GM12878 (cell line): ENCODE results near the gene GALE. TPM values are rescaled to one million over a fixed set of nuclear protein-coding genes. Genes with fewer than 3 reads are reported as not detected.

Source experiments
- ATAC-seq: fragments of 200-7000 bp; cut with Tn5 transposase; 3 replicates; pipeline ENCODE4 v1.9.1; 2020; ENCODE audit warnings: mild to moderate bottlenecking, moderate library complexity
- BruUV-seq: library from RNA; stranded (reverse); fragments of 400-500 nt; replicated peaks from 2 replicates; lab custom pipeline; 2021; lab: Mats Ljungman, UMichigan
- CTCF ChIA-PET: fragments of 300-600 bp; sonication (Branson Sonifier 250); formaldehyde crosslinking; extraction: SDS; loops from one replicate; lab custom pipeline; 2021; ENCODE audit warnings: inconsistent platforms; lab: Yijun Ruan, JAX
- POLR2A ChIA-PET: fragments of 350-600 bp; formaldehyde crosslinking; extraction: SDS; loops from one replicate; lab custom pipeline; 2021; ENCODE audit warnings: inconsistent platforms; lab: Charles Lee
- RAD21 ChIA-PET: fragments of 300-600 bp; sonication (Branson Sonifier 250); formaldehyde crosslinking; loops from one replicate; lab custom pipeline; 2023; ENCODE audit warnings: antibody characterized with exemption; ENCODE audit not compliant: unreplicated experiment; lab: Charles Lee
- SMC1A ChIA-PET: fragments of 300-600 bp; sonication (Branson Sonifier 250); formaldehyde crosslinking; loops from one replicate; lab custom pipeline; 2023; ENCODE audit not compliant: unreplicated experiment, uncharacterized antibody; lab: Charles Lee
- DNase-seq: peaks from one replicate; pipeline ENCODE4 v3.0.0-alpha.2; 2011; ENCODE audit warnings: low read depth, low spot score
- FAIRE-seq: peaks from 3 replicates; lab custom pipeline; 2011; peaks lifted over from hg19 to GRCh38; lab: Jason Lieb, UNC
- H2AFZ ChIP-seq: 2 replicates; pipeline ENCODE4 v1.6.0; 2011; ENCODE audit warnings: low read depth, low read length, control low read depth; ENCODE audit not compliant: control insufficient read depth
- H3K27ac ChIP-seq: 2 replicates; pipeline ENCODE4 v1.5.1; 2011; ENCODE audit warnings: control low read depth; ENCODE audit not compliant: control insufficient read depth, insufficient read depth
- H3K27me3 ChIP-seq, 2 experiments: replicated peaks in 1 of 2; 2 replicates each; pipeline versions ENCODE4 v1.6.0 to v1.6.1; 2011; ENCODE audit warnings: low read length in 1 of 2; ENCODE audit not compliant: control insufficient read depth in 2 of 2, insufficient read depth in 2 of 2
- H3K36me3 ChIP-seq, 2 experiments: 2 replicates each; pipeline ENCODE4 v1.5.1; 2011; ENCODE audit warnings: low read length in 1 of 2; ENCODE audit not compliant: control insufficient read depth in 2 of 2, insufficient read depth in 2 of 2
- H3K4me1 ChIP-seq: 2 replicates; pipeline ENCODE4 v1.6.1; 2011; ENCODE audit warnings: mild to moderate bottlenecking, low read length, moderate library complexity, mixed read lengths; ENCODE audit not compliant: control insufficient read depth, insufficient read depth
- H3K4me2 ChIP-seq: 2 replicates; pipeline ENCODE4 v1.6.0; 2011; ENCODE audit warnings: control low read depth; ENCODE audit not compliant: control insufficient read depth, insufficient read depth
- H3K4me3 ChIP-seq: fragments of 200-600 bp; sonication (generic); 2 replicates; pipeline ENCODE4 v1.5.1; 2016
- H3K79me2 ChIP-seq: 2 replicates; pipeline ENCODE4 v1.6.0; 2011; ENCODE audit warnings: low read length; ENCODE audit not compliant: control insufficient read depth, insufficient read depth
- H3K9ac ChIP-seq: 2 replicates; pipeline ENCODE4 v1.8.0; 2011; ENCODE audit warnings: low read length, control low read depth, mixed read lengths; ENCODE audit not compliant: control insufficient read depth, insufficient read depth
- H3K9me3 ChIP-seq: replicated peaks from 3 replicates; pipeline ENCODE4 v1.5.1; 2011; ENCODE audit warnings: mild to moderate bottlenecking, low read length; ENCODE audit not compliant: control insufficient read depth, insufficient read depth
- H4K20me1 ChIP-seq: 2 replicates; pipeline ENCODE4 v1.6.0; 2011; ENCODE audit not compliant: control insufficient read depth, insufficient read depth
- BHLHE40 ChIP-seq, 2 experiments: fragments of 450-650 bp in 1 of 2; IDR thresholded peaks; 2 replicates each; pipeline ENCODE4 v1.6.1; 2011 to 2017; ENCODE audit warnings: low read depth in 2 of 2, borderline replicate concordance in 1 of 2, improper control_type of control experiment in 1 of 2, low read length in 1 of 2, mild to moderate bottlenecking in 1 of 2
- CREM ChIP-seq: IDR thresholded peaks from 2 replicates; pipeline ENCODE4 v1.6.1; 2014; ENCODE audit warnings: antibody characterized with exemption, low read depth
- FOXM1 ChIP-seq: IDR thresholded peaks from 2 replicates; pipeline ENCODE4 v1.6.1; 2012; ENCODE audit warnings: low read depth, mild to moderate bottlenecking, inconsistent platforms, low read length, moderate library complexity
- HSF1 ChIP-seq: fragments of 150-350 bp; IDR thresholded peaks from 2 replicates; pipeline ENCODE4 v1.6.1; 2014; ENCODE audit warnings: mild to moderate bottlenecking, low read depth, low read length
- IKZF1 ChIP-seq: fragments of 450-650 bp; conservative IDR thresholded peaks from 2 replicates; pipeline ENCODE4 v1.6.1; 2017; ENCODE audit warnings: antibody characterized with exemption, mild to moderate bottlenecking
- KDM1A ChIP-seq: fragments of 200-600 bp; sonication (generic); IDR thresholded peaks from 2 replicates; pipeline ENCODE4 v1.6.1; 2016; ENCODE audit warnings: borderline replicate concordance
- MTA2 ChIP-seq: fragments of 450-650 bp; IDR thresholded peaks from 2 replicates; pipeline ENCODE4 v1.6.1; 2016; ENCODE audit warnings: low read depth, mild to moderate bottlenecking, moderate library complexity
- MYB ChIP-seq: fragments of 150-350 bp; IDR thresholded peaks from 2 replicates; pipeline ENCODE4 v1.6.1; 2014; ENCODE audit warnings: mild to moderate bottlenecking, low read depth, low read length, borderline replicate concordance
- NFYB ChIP-seq: IDR thresholded peaks from 2 replicates; pipeline ENCODE4 v1.6.1; 2011; ENCODE audit warnings: low read depth, mild to moderate bottlenecking, low read length, improper control_type of control experiment, moderate library complexity; ENCODE audit not compliant: insufficient read depth
- SIN3A ChIP-seq: IDR thresholded peaks from 2 replicates; pipeline ENCODE4 v1.6.1; 2012; ENCODE audit warnings: low read depth, low read length, improper control_type of control experiment
- SMARCA5 ChIP-seq: fragments of 450-650 bp; IDR thresholded peaks from 2 replicates; pipeline ENCODE4 v1.6.1; 2017; ENCODE audit warnings: mild to moderate bottlenecking
- ZBTB40 ChIP-seq: fragments of 450-650 bp; IDR thresholded peaks from 2 replicates; pipeline ENCODE4 v1.6.1; 2016; ENCODE audit warnings: mild to moderate bottlenecking, moderate library complexity, borderline replicate concordance
- ZNF622 ChIP-seq: fragments of 450-650 bp; IDR thresholded peaks from 2 replicates; pipeline ENCODE4 v1.6.1; 2017; ENCODE audit warnings: mild to moderate bottlenecking, inconsistent platforms
- WGBS: methylation state at CpG from one replicate; pipeline ENCODE4 v1.1.6; 2016; ENCODE audit warnings: low lambda C conversion rate; ENCODE audit not compliant: insufficient replicate concordance, insufficient coverage; ENCODE audit errors: missing lambda C conversion rate; 5-methylcytosine and 5-hydroxymethylcytosine counted together
- in situ Hi-C: fragments of 300-500 bp; cut with MboI; formaldehyde crosslinking; loops from 9 replicates; pipeline ENCODE4 v1.14.3; 2018; ENCODE audit warnings: mixed read lengths
- intact Hi-C: fragments of 100-400 bp; cut with micrococcal nuclease; formaldehyde crosslinking; loops from one replicate; pipeline ENCODE4 v1.14.2; 2022; ENCODE audit not compliant: unreplicated experiment
- polyA plus RNA-seq, 11 experiments: library from polyadenylated mRNA; depleted of rRNA in 4 of 11; unstranded in 6 of 11; stranded (reverse) in 5 of 11; fragments of >200 nt; fragmentation: Nextera tagmentation in 4 of 11; fragmentation: Illumina TruSeq in 1 of 11; extraction: Ambion mirVana in 4 of 11; extraction: Trizol in 1 of 11; gene quantifications; 1 replicate in 1 of 11; 2 replicates in 10 of 11; pipeline versions ENCODE4 v1.2.1 to v1.2.3, GENCODE V29; 2011 to 2016; ENCODE audit warnings: inconsistent platforms in 2 of 11, missing spikeins in 2 of 11, low read depth in 1 of 11
- total RNA-seq, 4 experiments: library from RNA; depleted of rRNA in 3 of 4; stranded (reverse); fragments of >200 nt in 3 of 4; fragmentation: Illumina TruSeq in 1 of 4; extraction: Trizol in 1 of 4; gene quantifications; 2 replicates each; pipeline versions ENCODE4 v1.2.1 to v1.2.3, GENCODE V29; 2013 to 2021
- TF ChIP-seq, protein P1 (sequence below): IDR thresholded peaks from 2 replicates; pipeline ENCODE4 v1.6.1; 2012; ENCODE audit warnings: low read length, inconsistent platforms

Gene GALE
- total and polyA plus RNA-seq, 10 of the 15 experiments (the other 5 are each of a cell fraction or from before 2014, with no cell fraction given): 4.2 to 93.7 (median 40.4) TPM

- TF ChIP-seq SIN3A: no peak
These were observed 13.5 kb upstream of the GALE start (continued) for GRCh38 chr1:23814016-23814415.

GRCh38 chr1:23810818-23811540, 10.4 kb upstream of the GALE start:
- RAD21 ChIA-PET: interaction anchor here (0.6 to 6.7 kb wide), 26 partner anchors 8 to 220 kb away, joined by 3 to 175 read pairs (median 5); partner anchors contain the start of genes CNR2, FUCA1 and HMGCL
- Histone ChIP-seq H2AFZ (peak overlapping the region; percentile 50; the same call in 1 of the 2 replicates), H3K9ac (no peak overlapping the region), H4K20me1 (no peaks in the 10 kb centered on the region), H3K79me2 (no peaks in the 10 kb centered on the region), H3K4me1 (peaks cover 35% of the 10 kb centered on the region), H3K36me3 (peaks cover 0 to 5% of the 10 kb centered on the region in 2 experiments; a peak in 2 of 4 replicates), H3K4me2 (no peak overlapping the region; the same call in 1 of the 2 replicates), H3K9me3 (no peaks in the 10 kb centered on the region), H3K27me3 (no peaks in the 10 kb centered on the region), H3K27ac (peak overlapping the region; percentile 38), H3K4me3 (no peak overlapping the region)
- POLR2A ChIA-PET: interaction anchor here (0.6 to 4.0 kb wide), 13 partner anchors 11 to 172 kb away, joined by 3 to 14 read pairs (median 5); partner anchors contain the start of genes FUCA1, GALE, HMGCL and PITHD1
- no TSS peak for BruUV-seq
- peak; percentile 90 for ATAC-seq
- CTCF ChIA-PET: interaction anchor here (0.7 to 6.7 kb wide), 38 partner anchors 9 to 253 kb away, joined by 3 to 220 read pairs (median 6); partner anchors contain the start of genes CNR2, FUCA1, GALE and HMGCL
- peak; percentile 59 for DNase-seq
- intact Hi-C loops: loop anchor here (1.0 to 10.0 kb wide), 2 partner anchors 43 to 214 kb away; no protein-coding TSS in a partner anchor
- FAIRE-seq: peak; percentile 56
- WGBS: 2% methylated on average over 3 of the region's 3 CpGs
- in situ Hi-C loops: no loop called here
- SMC1A ChIA-PET: interaction anchor here (0.8 to 6.9 kb wide), 22 partner anchors 9 to 192 kb away, joined by 3 to 117 read pairs (median 8); partner anchors contain the start of genes CNR2, FUCA1, HMGCL and PITHD1
- 0 out of 4 replicates have a peak, but pooled peaks of 1 of the 2 experiments have one; percentile 5 for TF ChIP-seq BHLHE40 (IDR thresholded peaks at IDR 0.05; ENCODE audit: borderline replicate concordance in 1 of 2, low read depth in 2 of 2, low read length in 1 of 2)
- no peak for TF ChIP-seq MYB
- TF ChIP-seq, protein P1, sequence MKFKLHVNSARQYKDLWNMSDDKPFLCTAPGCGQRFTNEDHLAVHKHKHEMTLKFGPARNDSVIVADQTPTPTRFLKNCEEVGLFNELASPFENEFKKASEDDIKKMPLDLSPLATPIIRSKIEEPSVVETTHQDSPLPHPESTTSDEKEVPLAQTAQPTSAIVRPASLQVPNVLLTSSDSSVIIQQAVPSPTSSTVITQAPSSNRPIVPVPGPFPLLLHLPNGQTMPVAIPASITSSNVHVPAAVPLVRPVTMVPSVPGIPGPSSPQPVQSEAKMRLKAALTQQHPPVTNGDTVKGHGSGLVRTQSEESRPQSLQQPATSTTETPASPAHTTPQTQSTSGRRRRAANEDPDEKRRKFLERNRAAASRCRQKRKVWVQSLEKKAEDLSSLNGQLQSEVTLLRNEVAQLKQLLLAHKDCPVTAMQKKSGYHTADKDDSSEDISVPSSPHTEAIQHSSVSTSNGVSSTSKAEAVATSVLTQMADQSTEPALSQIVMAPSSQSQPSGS: no peak
- no peak; the same call in 1 of the 2 replicates for TF ChIP-seq SMARCA5
- no peak for TF ChIP-seq HSF1
- no peak for TF ChIP-seq CREM
- no peak for TF ChIP-seq FOXM1
- TF ChIP-seq ZNF622: no peak
- TF ChIP-seq MTA2: no peak
- TF ChIP-seq IKZF1: no peak
- TF ChIP-seq NFYB: no peak
- no peak for TF ChIP-seq KDM1A
- no peak for TF ChIP-seq ZBTB40
